GM21526 (cell line): ENCODE data around the gene TBCD.

Source experiments
- ATAC-seq: cut with Tn5 transposase; IDR thresholded peaks from one replicate; pipeline ENCODE4 v1.9.1; 2021; ENCODE audit warnings: moderate library complexity; ENCODE audit not compliant: unreplicated experiment, low FRiP score

The TBCD gene

DNA sequence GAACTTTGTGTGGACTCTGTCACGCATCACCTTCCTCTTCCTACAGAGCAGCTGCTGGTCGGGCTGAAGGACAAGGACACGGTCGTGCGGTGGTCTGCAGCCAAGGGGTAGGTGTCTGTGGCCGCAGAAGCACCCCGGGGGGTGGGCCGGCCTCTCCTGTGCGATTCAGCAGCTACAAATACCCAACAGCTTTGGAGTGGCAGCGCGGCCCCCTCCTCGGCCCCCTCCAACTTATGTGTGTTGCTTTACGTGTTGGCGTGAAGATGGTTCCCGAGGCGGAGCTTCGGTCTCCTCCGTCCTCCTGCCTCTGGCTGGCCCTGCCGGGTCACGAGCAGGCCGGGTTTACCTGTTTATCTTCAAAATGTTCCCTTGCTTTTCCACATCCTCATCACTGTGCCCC, 55.7 kb downstream of the TBCD start:
- ATAC-seq: no peak

GRCh38 chr17:82808006-82808405, 56.1 kb downstream of the TBCD start:
- ATAC-seq: no peak

- no peak for ATAC-seq
Measured at GRCh38 chr17:82808921-82809905, 57.3 kb downstream of the TBCD start.

- ATAC-seq: no peak
Measured at GRCh38 chr17:82810644-82811430, 59.0 kb downstream of the TBCD start.

GRCh38 chr17:82812058-82812457, 60.2 kb downstream of the TBCD start:
- ATAC-seq: no peak

DNA sequence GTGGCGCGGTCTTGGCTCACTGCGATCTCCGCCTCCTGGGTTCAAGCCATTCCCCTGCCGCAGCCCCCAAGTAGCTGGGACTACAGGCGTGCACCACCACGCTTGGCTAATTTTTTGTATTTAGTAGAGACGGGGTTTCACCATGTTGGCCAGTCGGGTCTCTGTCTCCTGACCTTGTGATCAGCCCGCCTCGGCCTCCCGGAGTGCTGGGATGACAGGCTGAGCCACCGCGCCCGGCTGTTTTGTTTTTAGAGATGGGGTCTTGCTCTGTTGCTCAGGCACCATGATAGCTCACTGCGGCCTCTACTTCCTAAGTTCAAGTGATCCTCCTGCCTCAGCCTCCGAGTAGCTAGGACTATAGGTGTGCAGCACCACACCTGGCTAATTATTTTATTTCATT, 60.7 kb downstream of the TBCD start:
- no peak for ATAC-seq

- ATAC-seq: no peak
Measured at GRCh38 chr17:82813299-82814051, 61.6 kb downstream of the TBCD start.

DNA sequence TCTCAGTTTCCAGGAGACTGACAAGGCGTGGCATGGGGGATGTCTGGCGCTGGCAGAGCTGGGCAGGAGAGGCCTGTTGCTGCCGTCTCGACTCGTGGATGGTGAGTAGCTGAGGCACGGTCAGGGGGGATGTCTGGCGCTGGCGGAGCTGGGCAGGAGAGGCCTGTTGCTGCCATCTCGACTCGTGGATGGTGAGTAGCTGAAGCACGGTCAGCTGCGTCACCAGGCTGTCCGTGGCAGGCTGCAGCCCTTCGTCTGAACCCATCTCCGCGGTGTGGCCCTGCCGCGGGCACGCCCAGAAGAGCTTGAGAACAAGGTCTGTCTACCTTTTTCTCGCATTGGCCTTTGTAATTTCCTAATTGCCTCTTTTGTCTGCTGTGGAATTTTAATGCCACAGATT, 63.0 kb downstream of the TBCD start:
- ATAC-seq: no peak

GRCh38 chr17:82815354-82815753, 63.5 kb downstream of the TBCD start:
- no peak for ATAC-seq

DNA sequence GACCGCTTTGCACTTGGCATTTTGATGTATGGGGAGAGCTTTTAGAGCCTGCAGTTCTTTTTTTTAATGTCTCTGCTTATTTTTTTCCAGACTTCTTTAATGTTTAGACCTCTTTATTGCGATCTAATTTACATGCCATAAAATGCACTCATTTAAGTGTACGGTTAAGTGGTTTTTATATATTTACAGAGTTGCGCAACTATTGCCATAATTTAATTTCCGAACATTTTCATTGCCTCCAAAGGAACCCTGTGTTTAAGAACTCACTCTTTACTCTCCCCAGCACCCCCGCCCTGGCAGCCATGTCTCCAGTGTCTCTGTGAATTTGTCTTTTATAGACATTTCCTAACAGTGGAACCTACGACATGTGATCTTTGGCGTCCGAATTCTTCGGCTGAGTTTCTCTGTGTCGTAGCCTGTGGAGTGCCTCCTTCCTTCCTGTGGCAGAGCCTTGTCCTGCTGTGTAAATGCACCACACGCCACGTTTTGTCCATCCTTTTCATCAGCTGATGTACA, 64.0 kb downstream of the TBCD start:
- no peak for ATAC-seq

DNA sequence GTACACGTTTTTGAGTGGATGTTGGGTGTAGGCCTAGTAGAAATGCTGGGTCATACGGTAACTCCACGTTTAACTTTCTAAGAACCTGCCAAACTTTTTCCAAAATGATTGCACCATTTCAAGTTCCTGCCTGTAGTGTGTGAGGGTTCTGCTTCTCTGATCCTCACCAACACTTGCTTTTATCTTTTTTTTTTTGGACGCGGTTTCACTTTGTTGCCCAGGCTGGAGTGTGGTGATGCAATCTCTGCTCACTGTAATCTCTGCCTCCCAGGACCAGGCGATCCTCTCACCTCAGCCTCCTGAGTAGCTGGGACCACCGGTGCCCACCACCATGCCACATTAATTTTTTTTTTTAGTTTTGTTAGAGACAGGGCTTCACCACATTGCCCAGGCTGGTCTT, 64.5 kb downstream of the TBCD start:
- ATAC-seq: no peak

DNA sequence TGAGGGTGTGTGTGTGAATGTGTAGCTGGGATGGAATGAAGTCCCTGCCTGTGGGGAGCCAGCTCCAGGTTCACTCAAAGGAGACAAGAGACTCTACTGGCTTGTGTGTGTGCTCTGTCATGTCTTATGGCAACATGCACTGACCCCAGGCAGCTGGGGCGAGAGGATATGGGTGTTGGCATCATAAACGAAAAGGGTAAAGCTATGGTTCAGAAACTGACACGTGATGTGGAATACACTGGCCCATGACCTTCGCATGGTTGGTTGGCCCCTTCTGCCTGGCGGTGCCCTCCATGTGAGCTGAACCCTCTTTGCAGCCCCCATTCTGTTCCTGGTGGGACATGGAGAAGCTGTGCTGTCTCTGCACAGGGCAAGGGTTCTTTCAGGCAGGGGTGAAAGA, 66.1 kb downstream of the TBCD start:
- no peak for ATAC-seq

DNA sequence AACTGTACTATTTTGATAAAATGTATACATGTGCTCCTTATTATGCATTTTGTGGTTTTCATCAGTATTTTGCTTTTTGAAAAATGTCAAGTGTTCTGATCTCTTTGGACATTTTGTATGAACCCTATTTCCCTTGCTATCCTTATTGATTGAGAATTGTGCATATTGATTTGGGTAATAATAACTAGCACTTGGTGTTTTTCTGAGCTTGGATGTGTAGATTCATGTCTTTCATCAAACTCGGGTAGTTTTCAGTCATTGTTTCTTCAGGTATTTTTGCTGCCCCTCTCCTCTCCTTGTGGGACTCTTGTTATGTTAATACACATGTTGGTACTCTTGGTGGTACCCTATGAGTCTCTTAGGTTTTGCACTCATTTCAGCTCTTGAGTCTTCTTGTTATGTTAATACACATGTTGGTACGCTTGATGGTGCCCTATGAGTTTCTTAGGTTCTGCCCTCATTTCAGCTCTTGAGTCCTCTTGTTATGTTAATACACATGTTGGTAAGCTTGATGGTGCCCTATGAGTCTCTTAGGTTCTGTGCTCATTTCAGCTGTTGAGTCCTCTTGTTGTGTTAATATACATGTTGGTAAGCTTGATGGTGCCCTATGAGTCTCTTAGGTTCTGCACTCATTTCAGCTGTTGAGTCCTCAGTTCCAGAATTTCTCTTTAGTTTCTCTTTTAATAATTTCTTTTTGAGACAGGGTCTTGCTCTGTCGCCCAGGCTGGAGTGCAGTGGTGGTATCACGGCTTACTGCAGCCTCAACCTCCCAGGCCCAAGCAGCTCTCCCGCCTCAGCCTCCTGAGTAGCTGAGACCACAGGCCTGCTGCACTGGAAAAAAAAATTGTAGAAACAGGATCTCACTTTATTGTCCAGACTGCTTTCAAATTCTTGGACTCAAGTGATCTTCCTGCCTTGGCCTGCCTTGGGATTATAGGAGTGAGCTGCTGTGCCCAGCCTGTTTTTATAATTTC, 68.7 kb downstream of the TBCD start:
- ATAC-seq: no peak

DNA sequence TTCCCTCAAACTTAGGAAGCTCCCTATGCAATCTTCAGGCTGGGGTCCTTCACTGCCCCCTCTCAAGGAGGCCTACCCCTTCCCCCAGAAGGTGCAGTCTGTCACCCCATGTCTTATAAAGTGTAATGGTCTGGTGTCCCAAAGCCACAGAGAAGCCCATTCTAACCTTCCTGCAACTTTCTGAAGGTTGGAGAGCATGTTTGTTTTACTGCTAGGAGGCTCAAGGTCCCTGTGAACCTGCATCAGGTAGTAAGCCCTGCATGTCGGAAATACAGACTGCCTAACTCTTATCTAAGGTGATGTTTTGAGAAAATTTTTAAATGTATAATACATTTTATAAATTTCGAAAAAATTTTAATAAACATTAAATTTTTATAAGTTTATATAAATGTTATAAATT, 69.7 kb downstream of the TBCD start:
- no peak for ATAC-seq

DNA sequence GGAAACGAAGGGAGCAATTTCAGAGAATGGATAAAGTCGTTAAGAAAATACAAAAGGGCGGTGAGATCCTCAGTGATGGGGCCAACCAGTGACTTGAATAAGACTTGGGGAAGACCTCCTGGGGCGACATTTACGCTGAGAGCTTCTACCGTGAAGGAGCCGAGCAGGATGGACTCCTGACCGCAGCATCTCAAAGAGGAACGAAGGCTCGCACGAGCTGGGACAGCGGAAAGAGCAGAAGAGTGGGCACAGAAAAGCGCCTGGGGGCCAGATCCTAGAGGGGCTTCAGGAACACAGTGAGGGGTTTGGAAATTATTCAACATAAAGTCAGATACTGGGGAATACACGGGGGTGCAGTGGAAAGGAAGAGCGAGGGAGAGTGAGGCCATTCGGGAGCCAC, 70.4 kb downstream of the TBCD start:
- no peak for ATAC-seq

GRCh38 chr17:82823004-82823403, 71.1 kb downstream of the TBCD start:
- ATAC-seq: no peak

DNA sequence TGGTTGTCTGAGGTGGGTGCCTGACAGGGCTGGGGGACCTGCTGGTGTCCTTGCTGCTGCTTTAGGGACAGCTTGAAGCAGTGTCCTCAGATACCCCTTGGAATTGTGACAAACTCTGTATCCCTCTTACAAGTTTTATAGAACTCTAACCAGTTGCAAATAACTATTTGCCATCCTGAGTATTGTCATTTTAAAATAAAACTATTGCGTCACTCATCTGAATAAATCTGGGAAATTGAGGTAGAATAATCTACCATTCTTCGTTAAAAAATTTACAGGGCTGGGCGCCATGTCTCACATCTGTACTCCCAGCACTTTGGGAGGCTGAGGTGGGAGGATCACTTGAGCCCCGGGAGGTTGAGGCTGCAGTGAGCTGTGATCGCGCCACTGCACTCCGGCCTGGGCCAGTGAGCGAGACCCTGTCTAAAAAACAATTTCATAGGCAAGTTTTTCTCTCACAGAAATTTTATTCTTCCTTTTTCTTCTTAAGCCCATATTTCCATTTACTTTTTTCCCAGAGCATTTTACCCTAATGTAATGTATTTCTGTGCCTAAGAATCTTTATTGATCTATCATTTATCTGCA, 73.8 kb downstream of the TBCD start:
- no peak for ATAC-seq

- no peak for ATAC-seq
Measured at GRCh38 chr17:82826211-82826610, 74.3 kb downstream of the TBCD start.

DNA sequence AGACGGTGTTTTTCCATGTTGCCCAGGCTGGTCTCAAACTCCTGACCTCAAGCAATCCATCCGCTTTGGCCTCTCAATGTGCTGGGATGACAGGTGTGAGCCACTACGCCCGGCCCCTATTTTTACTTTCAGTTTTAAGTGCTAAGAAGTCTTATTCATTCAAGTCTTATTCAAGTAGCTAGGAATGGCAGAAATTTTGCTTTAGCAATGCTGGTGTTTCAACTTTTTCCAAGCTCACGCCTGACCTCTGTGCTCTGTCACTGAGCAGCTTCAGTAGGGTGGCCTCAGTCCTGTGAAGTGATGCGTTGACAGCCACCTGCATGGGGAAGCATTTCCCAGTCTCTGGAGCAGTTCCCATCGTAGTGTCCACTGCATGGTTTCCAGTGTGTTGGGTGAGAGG, 75.1 kb downstream of the TBCD start:
- no peak for ATAC-seq
